ENCODE results near the gene NFIC. TPM values are rescaled to one million over a fixed set of nuclear protein-coding genes. Genes with fewer than 3 reads are reported as not detected.
"Not testable (repeated sequence)": the region's sequence is repeated elsewhere in the genome, so short reads cannot be mapped to it uniquely, and the experiment has no call there.

Gene NFIC
- total RNA-seq, 6 experiments from 2014 or later, result 186 to 219 (median 211) TPM

DNA sequence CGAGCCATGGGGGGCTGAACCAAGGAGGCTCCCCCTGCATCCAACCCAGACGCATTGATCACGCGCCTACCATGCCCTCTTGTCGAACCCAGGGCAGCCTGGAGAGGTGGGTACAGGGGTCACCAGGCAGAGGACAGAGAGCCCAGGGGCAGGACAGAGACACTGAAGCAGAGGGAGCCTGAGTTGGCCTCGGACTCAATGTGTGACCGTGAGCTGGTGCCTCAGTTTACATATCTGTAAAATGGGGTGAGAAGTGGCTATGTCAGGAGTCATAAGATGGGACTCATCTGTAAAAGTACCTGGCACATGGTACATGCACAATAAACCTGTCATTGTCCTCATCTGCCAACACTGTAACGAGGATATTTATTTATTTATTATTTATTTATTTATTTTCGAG is 24.1 kb upstream of the NFIC start:
- DNase-seq, result no peak
- Mint-ChIP-seq H3K9me3 (no peaks in the 10 kb centered on the region), H3K36me3 (ENCODE audit: low read depth) (no peaks in the 10 kb centered on the region), H3K27ac (no peak overlapping the region), H3K27me3 (ENCODE audit: insufficient read depth) (no peaks in the 10 kb centered on the region; the same call in none of the 2 replicates), H3K4me1 (ENCODE audit: low read depth) (peaks cover 19% of the 10 kb centered on the region), H3K4me3 (no peak overlapping the region)
- TF ChIP-seq, protein P1, sequence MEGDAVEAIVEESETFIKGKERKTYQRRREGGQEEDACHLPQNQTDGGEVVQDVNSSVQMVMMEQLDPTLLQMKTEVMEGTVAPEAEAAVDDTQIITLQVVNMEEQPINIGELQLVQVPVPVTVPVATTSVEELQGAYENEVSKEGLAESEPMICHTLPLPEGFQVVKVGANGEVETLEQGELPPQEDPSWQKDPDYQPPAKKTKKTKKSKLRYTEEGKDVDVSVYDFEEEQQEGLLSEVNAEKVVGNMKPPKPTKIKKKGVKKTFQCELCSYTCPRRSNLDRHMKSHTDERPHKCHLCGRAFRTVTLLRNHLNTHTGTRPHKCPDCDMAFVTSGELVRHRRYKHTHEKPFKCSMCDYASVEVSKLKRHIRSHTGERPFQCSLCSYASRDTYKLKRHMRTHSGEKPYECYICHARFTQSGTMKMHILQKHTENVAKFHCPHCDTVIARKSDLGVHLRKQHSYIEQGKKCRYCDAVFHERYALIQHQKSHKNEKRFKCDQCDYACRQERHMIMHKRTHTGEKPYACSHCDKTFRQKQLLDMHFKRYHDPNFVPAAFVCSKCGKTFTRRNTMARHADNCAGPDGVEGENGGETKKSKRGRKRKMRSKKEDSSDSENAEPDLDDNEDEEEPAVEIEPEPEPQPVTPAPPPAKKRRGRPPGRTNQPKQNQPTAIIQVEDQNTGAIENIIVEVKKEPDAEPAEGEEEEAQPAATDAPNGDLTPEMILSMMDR (IDR thresholded peaks at IDR 0.05), result no peak

DNA sequence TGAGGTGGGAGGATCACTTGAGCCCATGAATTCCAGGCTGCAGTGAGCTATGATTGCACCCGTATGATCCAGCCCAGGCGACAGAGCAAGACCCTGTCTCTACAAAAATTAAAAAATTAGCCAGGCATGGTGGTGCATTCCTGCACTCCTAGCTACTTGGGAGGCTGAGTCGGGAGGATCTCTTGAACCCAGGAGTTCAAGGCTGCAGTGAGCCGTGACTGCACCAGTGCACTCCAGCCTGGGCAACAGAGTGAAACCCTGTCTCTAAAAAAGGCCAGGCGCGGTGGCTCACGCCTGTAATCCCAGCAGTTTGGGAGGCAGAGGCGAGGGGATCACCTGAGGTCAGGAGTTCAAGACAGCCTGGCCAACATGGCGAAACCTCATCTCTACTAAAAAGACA is 23.4 kb upstream of the NFIC start:
- H3K27ac Mint-ChIP-seq; H3K4me3 Mint-ChIP-seq; H3K36me3 Mint-ChIP-seq (ENCODE audit: low read depth); H3K9me3 Mint-ChIP-seq; DNase-seq; H3K27me3 Mint-ChIP-seq (ENCODE audit: insufficient read depth): not testable (repeated sequence)
- peaks cover 20% of the 10 kb centered on the region for H3K4me1 Mint-ChIP-seq (ENCODE audit: low read depth)

DNA sequence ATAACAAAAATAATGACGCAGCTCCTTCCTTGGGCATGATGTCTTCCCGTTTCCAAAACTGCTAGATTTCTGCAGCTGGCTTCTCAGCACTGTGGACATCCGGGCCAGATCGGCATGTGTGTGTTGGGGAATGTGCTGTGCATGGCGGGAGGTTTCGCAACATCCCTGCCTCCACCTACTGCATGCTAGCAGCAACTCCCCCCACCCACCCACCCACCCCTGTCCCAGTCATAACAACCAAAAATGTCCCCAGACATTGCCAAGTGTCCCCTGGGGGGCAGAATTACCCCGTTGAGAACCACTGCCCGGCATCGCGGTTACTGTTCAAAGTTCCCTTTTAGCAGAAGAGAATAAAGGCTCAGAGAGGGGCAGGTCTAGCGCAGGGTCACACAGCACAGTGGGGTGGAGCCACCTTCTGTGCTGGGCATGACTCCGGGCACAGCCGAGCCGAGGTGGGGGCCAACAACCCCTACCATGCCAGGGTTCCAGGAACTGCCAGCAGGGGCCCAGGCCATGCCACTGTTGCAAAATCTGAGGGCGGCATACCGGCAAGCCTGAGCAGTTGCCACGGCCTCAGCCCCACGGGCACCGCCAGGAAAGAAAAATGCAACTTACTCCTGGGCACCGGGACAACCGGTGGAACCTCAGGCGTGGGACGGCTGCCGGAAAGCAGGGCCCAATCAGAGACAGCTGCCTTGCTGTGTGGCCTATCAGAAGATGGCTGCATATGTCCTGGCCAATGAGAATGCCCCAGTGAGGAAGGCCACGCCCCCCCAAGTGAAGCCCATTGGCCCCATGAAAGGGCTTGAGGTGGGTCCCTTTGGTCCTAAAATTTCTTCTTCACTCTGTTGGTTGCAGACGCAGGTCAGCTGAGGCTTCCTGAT is 22.5 kb upstream of the NFIC start:
- H3K4me3 Mint-ChIP-seq, result no peak overlapping the region
- H3K4me1 Mint-ChIP-seq (ENCODE audit: low read depth), result peaks cover 20% of the 10 kb centered on the region
- H3K9me3 Mint-ChIP-seq, result no peaks in the 10 kb centered on the region
- TF ChIP-seq, protein P1 (IDR thresholded peaks at IDR 0.05), result peak; percentile 56
- H3K36me3 Mint-ChIP-seq (ENCODE audit: low read depth), result no peaks in the 10 kb centered on the region
- DNase-seq, result peak; percentile 64
- H3K27me3 Mint-ChIP-seq (ENCODE audit: insufficient read depth), result no peaks in the 10 kb centered on the region; the same call in none of the 2 replicates
- no peak overlapping the region for H3K27ac Mint-ChIP-seq

DNA sequence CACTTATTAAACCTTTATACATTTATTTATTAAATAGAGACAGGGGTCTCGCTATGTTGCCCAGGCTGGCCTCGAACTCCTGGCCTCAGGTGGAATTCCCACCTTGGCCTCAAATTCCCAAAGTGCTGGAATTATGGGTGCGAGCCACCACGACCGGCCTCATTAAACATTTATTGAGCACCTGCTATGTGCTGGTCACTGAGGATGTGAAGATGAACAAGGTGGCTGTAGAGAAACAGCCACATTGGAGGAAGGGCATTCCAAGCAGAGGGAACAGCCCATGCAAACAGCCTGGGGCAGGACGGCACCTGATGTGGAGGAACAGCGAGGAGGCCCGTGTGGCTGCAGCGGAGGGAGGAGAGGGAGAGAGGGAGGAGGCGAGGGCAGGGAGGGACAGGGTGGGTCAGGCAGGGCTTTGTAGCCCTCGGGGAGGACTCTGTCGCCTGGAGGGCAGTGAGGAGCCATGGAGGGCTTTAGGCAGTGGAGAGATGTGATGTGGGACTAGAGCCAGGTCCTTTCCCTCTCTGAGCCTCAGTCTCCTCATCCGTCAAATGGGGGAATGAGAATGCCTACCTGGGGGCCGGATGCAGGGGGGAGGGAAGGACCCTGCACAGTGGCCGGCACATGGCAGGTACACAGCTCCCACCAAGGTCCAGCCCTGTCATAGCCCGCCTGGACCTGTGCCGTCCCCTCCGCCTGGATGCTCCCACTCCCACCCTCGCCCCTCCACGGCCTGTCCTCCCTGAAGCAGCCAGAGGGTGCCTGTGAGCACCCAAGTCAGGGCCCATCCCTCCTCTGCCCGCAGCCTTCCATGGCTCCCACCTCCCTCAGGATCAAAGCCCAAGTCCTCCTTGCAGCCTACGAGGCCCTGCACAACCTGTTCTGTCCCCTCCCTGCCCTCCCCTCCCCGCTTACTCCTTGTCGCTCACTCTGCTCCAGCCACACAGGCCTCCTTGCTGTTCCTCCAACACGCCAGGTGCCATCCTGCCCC is 21.5 kb upstream of the NFIC start:
- H3K4me1 Mint-ChIP-seq (ENCODE audit: low read depth), result peaks cover 20% of the 10 kb centered on the region
- TF ChIP-seq, protein P1 (IDR thresholded peaks at IDR 0.05), result peak; percentile 12; the same call in 1 of the 2 replicates
- no peak overlapping the region for H3K4me3 Mint-ChIP-seq
- H3K36me3 Mint-ChIP-seq (ENCODE audit: low read depth), result no peaks in the 10 kb centered on the region
- no peak overlapping the region; the same call in 1 of the 2 replicates for H3K27ac Mint-ChIP-seq
- no peak for DNase-seq
- no peaks in the 10 kb centered on the region for H3K9me3 Mint-ChIP-seq
- no peaks in the 10 kb centered on the region; the same call in none of the 2 replicates for H3K27me3 Mint-ChIP-seq (ENCODE audit: insufficient read depth)

DNA sequence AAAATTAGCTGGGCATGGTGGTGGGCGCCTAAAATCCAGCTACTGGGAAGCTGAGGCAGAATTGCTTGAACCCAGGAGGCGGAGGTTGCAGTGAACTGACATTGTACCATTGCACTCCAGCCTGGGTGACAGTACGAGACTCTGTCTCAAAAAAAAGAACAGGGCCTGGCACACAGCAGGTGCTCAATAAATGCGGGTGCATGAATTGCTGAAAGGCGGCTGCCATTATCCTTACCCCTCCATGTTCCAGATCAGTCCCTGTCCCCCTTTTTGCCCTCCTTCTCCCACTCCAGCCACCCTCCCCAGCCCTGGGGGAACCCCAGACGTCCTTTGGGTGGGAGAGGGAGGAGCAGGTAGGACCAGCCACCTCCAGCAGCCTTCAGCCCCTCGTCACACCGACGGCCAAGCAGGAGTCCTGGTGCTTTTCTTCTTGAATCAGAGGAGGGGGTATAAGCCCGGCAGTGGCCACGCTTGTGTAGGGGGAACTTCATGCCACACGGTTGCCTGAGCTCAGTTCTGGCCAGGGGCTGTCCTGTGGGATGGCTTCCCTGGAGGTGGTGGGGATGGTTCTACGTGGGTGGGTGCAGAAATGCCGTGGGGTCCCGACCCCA is 20.4 kb upstream of the NFIC start:
- H3K9me3 Mint-ChIP-seq, result no peaks in the 10 kb centered on the region
- H3K27ac Mint-ChIP-seq, result peak overlapping the region; percentile 67; the same call in 1 of the 2 replicates
- peaks cover 20% of the 10 kb centered on the region for H3K4me1 Mint-ChIP-seq (ENCODE audit: low read depth)
- no peaks in the 10 kb centered on the region; the same call in none of the 2 replicates for H3K27me3 Mint-ChIP-seq (ENCODE audit: insufficient read depth)
- TF ChIP-seq, protein P1 (IDR thresholded peaks at IDR 0.05), result no peak
- H3K4me3 Mint-ChIP-seq, result no peak overlapping the region
- DNase-seq, result no peak
- H3K36me3 Mint-ChIP-seq (ENCODE audit: low read depth), result no peaks in the 10 kb centered on the region
